Measurements from ENCODE around the gene TRMT112.

DNA sequence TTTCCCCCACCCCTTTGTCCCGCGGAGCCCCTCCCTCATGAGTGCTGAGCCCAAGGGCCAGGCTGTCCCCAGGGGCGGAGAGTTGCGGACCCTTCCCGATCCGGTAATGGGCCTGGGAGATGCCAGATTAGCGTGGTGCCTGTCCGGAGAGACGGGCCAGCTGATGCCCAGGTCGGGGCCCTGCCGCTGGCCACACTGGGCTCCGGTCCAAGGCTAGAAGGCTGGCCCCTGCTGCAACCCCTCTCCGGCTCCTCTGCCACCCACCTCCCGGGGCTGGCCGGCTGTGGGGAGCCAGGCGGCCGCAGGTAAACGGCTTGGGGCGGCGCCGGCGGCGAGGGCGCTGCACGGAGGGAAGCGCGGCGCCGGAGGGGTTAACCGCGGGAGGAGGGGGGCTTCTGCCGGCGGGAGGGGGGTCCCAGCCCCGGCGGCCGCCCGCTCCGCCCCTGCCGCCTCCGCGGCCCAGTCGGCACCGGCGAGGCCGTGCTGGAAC, 26.1 kb downstream of the TRMT112 start, which contains the start of gene KCNK4:
- TF ChIP-seq TCF12 (IDR thresholded peaks at IDR 0.05; ENCODE audit: low read depth) (no peak), CREB1 (IDR thresholded peaks at IDR 0.05; ENCODE audit: low read depth) (no peak), YY1 (IDR thresholded peaks at IDR 0.05; ENCODE audit: low read depth) (no peak), CEBPB (IDR thresholded peaks at IDR 0.05) (no peak)
- TF ChIP-seq, protein P1, sequence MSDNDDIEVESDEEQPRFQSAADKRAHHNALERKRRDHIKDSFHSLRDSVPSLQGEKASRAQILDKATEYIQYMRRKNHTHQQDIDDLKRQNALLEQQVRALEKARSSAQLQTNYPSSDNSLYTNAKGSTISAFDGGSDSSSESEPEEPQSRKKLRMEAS (IDR thresholded peaks at IDR 0.05): no peak
- TF ChIP-seq, protein P2, sequence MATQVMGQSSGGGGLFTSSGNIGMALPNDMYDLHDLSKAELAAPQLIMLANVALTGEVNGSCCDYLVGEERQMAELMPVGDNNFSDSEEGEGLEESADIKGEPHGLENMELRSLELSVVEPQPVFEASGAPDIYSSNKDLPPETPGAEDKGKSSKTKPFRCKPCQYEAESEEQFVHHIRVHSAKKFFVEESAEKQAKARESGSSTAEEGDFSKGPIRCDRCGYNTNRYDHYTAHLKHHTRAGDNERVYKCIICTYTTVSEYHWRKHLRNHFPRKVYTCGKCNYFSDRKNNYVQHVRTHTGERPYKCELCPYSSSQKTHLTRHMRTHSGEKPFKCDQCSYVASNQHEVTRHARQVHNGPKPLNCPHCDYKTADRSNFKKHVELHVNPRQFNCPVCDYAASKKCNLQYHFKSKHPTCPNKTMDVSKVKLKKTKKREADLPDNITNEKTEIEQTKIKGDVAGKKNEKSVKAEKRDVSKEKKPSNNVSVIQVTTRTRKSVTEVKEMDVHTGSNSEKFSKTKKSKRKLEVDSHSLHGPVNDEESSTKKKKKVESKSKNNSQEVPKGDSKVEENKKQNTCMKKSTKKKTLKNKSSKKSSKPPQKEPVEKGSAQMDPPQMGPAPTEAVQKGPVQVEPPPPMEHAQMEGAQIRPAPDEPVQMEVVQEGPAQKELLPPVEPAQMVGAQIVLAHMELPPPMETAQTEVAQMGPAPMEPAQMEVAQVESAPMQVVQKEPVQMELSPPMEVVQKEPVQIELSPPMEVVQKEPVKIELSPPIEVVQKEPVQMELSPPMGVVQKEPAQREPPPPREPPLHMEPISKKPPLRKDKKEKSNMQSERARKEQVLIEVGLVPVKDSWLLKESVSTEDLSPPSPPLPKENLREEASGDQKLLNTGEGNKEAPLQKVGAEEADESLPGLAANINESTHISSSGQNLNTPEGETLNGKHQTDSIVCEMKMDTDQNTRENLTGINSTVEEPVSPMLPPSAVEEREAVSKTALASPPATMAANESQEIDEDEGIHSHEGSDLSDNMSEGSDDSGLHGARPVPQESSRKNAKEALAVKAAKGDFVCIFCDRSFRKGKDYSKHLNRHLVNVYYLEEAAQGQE (IDR thresholded peaks at IDR 0.05; ENCODE audit: low read depth): no peak

Data from Ishikawa (cell line).